ENCODE data around the gene PRRG1.

- no peak for TF ChIP-seq POLR2AphosphoS5 (IDR thresholded peaks at IDR 0.05; ENCODE audit: borderline replicate concordance, low read depth, low read length)
- TF ChIP-seq EZH2 (IDR thresholded peaks at IDR 0.05), result no peak
- TF ChIP-seq FOXP2 (optimal IDR thresholded peaks at IDR 0.05; ENCODE audit: control extremely low read depth, extremely low read length, insufficient read depth), result no peak
These were observed 268 bp upstream of the PRRG1 start for GRCh38 chrX:37348971-37349220.

Data from SK-N-MC (cell line).